ENCODE measurements around the gene ANTXR1. TPM values are rescaled to one million over a fixed set of nuclear protein-coding genes. Genes with fewer than 3 reads are reported as not detected.

Gene ANTXR1
- total RNA-seq, 1 donor from 2014 or later: 144 TPM

DNA sequence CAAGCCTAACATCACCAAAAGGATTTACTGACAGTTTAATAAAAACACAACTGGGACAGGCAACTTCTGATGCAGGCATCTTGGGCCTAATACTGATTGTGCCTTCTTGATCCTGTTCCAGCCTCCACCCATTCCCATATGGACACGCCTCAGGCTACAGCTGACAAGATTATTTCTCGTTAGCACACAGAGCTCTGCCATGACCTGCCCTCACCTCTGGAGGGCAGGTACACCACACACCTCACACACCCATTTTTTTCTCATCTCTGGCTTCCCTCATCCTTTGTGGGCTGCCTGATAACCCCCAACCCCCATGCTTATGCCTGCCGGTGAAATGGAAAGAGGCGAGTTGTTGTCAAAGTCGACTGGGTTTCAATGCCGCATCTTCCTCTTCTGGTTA, 147.0 kb downstream of the ANTXR1 start:
- H3K27ac Mint-ChIP-seq: no peak overlapping the region
- H3K4me3 Mint-ChIP-seq: no peak overlapping the region
- H3K27me3 Mint-ChIP-seq (ENCODE audit: low read depth): no peaks in the 10 kb centered on the region
- H3K9me3 Mint-ChIP-seq: no peaks in the 10 kb centered on the region
- peaks cover 40% of the 10 kb centered on the region for H3K4me1 Mint-ChIP-seq
- H3K36me3 Mint-ChIP-seq: no peaks in the 10 kb centered on the region
- no peak for DNase-seq (ENCODE audit: low spot score in 2 of 2, unreplicated experiment in 2 of 2)
- TF ChIP-seq, protein P1, sequence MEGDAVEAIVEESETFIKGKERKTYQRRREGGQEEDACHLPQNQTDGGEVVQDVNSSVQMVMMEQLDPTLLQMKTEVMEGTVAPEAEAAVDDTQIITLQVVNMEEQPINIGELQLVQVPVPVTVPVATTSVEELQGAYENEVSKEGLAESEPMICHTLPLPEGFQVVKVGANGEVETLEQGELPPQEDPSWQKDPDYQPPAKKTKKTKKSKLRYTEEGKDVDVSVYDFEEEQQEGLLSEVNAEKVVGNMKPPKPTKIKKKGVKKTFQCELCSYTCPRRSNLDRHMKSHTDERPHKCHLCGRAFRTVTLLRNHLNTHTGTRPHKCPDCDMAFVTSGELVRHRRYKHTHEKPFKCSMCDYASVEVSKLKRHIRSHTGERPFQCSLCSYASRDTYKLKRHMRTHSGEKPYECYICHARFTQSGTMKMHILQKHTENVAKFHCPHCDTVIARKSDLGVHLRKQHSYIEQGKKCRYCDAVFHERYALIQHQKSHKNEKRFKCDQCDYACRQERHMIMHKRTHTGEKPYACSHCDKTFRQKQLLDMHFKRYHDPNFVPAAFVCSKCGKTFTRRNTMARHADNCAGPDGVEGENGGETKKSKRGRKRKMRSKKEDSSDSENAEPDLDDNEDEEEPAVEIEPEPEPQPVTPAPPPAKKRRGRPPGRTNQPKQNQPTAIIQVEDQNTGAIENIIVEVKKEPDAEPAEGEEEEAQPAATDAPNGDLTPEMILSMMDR (IDR thresholded peaks at IDR 0.05; ENCODE audit: unreplicated experiment): no peak

DNA sequence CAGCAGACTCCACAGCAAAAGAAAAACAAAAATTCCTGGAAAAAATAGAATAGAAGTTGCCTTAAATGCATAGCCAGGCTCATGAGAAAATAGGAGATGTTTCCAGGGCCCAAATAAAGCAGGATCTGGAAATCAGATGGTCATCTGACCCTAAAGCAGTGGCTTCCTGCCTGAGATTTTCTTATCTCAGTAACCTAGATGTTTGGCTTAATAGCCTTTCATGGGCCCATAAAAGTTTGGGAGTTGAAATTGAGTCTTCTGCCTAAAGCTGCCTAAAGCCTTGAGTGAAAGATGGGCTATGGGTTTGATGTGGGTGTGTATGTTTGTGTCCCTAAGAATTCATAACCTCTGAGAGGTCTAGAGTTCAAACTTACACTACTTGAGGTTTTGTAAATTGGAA, 149.1 kb downstream of the ANTXR1 start:
- DNase-seq (ENCODE audit: low spot score in 2 of 2, unreplicated experiment in 2 of 2): no peak
- Mint-ChIP-seq H3K4me3 (no peak overlapping the region), H3K36me3 (peaks cover 14% of the 10 kb centered on the region), H3K27ac (peak overlapping the region; percentile 71), H3K9me3 (no peaks in the 10 kb centered on the region), H3K4me1 (peaks cover 38% of the 10 kb centered on the region), H3K27me3 (ENCODE audit: low read depth) (no peaks in the 10 kb centered on the region)
- TF ChIP-seq, protein P1 (IDR thresholded peaks at IDR 0.05; ENCODE audit: unreplicated experiment): no peak

DNA sequence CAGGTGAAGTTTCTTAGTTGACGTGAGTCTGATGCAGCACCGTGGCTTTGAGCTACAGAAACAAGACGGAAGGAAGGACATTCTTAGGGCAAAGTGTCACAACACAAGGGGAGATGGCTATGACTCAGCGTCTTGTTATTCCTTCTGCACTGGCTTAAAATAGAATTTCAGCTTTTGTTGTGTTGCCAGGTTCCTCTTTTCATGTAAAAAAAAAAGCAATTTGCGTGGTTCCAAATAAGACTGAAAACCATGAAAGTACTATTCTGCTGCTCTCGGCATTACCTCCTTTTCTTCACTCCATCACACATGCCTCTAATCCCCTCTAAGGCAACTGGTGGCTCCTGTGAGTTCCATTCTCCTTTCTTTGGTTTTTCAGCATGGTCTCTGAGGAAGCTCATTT, 150.1 kb downstream of the ANTXR1 start:
- H3K27me3 Mint-ChIP-seq (ENCODE audit: low read depth): no peaks in the 10 kb centered on the region
- peaks cover 14% of the 10 kb centered on the region for H3K36me3 Mint-ChIP-seq
- peaks cover 38% of the 10 kb centered on the region for H3K4me1 Mint-ChIP-seq
- H3K9me3 Mint-ChIP-seq: no peaks in the 10 kb centered on the region
- TF ChIP-seq, protein P1 (IDR thresholded peaks at IDR 0.05; ENCODE audit: unreplicated experiment): no peak
- H3K4me3 Mint-ChIP-seq: no peak overlapping the region
- no peak for DNase-seq (ENCODE audit: low spot score in 2 of 2, unreplicated experiment in 2 of 2)
- H3K27ac Mint-ChIP-seq: peak overlapping the region; percentile 76

DNA sequence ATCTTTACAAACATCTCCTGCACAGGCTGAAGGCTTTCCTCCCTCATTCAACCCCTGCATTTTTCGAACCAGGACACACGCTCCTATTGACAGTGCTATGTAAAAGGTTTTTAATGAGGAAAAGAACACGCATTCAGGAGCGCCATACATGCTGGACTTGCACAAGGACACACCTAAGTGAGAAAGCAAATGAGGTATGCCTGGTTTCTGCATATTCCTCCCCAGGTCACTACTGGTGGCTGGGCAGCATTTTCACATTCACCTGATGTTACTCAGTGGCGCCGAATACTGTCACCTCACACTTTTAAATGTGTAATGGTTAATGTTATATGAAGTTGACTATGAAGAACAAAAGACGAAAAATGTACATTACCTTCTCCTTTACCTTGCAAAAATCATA, 150.6 kb downstream of the ANTXR1 start:
- no peaks in the 10 kb centered on the region for H3K27me3 Mint-ChIP-seq (ENCODE audit: low read depth)
- TF ChIP-seq, protein P1 (IDR thresholded peaks at IDR 0.05; ENCODE audit: unreplicated experiment): no peak
- H3K4me1 Mint-ChIP-seq: peaks cover 38% of the 10 kb centered on the region
- no peaks in the 10 kb centered on the region for H3K9me3 Mint-ChIP-seq
- no peak for DNase-seq (ENCODE audit: low spot score in 2 of 2, unreplicated experiment in 2 of 2)
- H3K27ac Mint-ChIP-seq: peak overlapping the region; percentile 76
- no peak overlapping the region for H3K4me3 Mint-ChIP-seq
- peaks cover 14% of the 10 kb centered on the region for H3K36me3 Mint-ChIP-seq

DNA sequence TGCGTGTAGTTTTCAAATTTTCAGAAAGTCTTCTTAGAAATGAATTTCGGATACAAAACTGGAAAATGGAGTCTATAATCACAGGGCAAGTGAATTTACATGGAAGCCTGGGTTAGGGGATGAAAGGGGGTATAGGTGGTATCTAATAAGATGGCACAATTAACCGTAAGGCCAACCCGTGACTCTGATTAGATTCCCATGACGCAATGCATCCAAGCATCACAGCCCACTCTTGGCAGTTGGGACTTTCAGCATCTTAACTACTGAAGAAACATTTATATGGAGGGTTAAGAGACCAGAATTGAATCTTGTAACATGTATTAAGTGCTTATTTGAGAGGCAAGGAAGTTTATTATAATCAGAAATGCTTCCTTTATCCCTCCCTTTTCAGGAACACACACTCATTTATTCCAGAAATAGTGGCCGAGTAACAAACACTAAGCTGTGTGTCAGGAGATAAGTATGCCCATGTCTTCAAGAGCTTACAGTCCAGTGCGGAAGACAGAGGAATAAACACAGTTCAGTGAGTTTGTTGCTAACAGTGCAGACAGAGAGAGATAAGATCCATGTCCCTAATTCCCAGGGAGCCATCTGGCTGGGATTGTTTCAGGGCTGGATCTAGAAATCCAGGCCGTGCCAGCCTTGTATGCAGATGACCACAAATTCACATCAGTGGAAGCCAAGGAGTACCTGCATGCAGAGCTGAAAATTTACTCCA, 151.2 kb downstream of the ANTXR1 start:
- no peaks in the 10 kb centered on the region for H3K27me3 Mint-ChIP-seq (ENCODE audit: low read depth)
- H3K4me1 Mint-ChIP-seq: peaks cover 42% of the 10 kb centered on the region
- peaks cover 18% of the 10 kb centered on the region for H3K36me3 Mint-ChIP-seq
- H3K4me3 Mint-ChIP-seq: no peak overlapping the region
- H3K9me3 Mint-ChIP-seq: no peaks in the 10 kb centered on the region
- TF ChIP-seq, protein P1 (IDR thresholded peaks at IDR 0.05; ENCODE audit: unreplicated experiment): no peak
- peak overlapping the region; percentile 77 for H3K27ac Mint-ChIP-seq
- DNase-seq (ENCODE audit: low spot score in 2 of 2, unreplicated experiment in 2 of 2): no peak
